Adrenal gland (tissue), 5 donors: ENCODE measurements around the gene HSPA12B.

ENCODE experiments used
- POLR2A ChIP-seq, 2 donors: fragments of 450-650 bp; IDR thresholded peaks; one replicate each; pipeline ENCODE4 v1.6.1; 2017; ENCODE audit warnings: antibody characterized with exemption in 2 of 2, mild to moderate bottlenecking in 2 of 2, moderate library complexity in 1 of 2
- TF ChIP-seq, protein P1 (sequence below), 6 experiments: fragments of 450-650 bp in 4 of 6; fragments of 200-600 bp in 2 of 6; sonication (generic) in 1 of 6; IDR thresholded peaks; 1 replicate in 5 of 6; 2 replicates in 1 of 6; pipeline versions ENCODE4 v1.5.1 to v1.8.0; 2016 to 2021; ENCODE audit warnings: antibody characterized with exemption in 6 of 6, mild to moderate bottlenecking in 2 of 6, moderate library complexity in 1 of 6
- donor health status: DM: no; HTN: no; CAD: no.

DNA sequence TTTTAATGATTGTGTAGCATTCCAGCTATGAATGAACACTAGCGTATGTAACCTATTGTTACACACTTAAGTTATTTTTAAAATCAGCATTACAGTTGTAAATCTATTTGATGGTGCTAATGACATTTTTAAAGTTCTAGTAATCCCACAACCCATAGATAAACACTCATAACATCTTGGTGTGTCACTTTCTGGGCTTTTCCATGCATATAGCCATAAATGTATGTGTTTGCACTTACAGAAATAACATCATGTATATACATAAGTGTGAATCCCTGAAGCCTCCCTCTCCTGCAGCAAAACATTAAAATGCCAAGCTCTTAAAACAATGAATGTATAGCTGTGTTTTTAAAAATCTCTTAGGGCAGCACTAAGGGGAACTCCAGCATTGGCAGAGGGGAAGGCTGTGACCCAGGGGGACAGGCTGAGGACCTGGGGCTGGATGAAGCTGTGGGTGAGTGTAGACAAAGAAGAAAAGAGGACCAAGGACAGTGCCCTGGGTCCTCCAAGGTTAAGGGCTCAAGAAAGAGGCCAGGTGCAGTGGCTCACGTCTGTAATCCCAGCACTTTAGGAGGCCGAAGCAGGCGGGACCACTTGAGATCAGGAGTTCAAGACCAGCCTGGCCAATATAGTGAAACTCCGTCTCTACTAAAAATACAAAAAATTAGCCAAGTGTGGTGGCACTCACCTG lies 55.0 kb downstream of the HSPA12B start:
- TF ChIP-seq, protein P1, sequence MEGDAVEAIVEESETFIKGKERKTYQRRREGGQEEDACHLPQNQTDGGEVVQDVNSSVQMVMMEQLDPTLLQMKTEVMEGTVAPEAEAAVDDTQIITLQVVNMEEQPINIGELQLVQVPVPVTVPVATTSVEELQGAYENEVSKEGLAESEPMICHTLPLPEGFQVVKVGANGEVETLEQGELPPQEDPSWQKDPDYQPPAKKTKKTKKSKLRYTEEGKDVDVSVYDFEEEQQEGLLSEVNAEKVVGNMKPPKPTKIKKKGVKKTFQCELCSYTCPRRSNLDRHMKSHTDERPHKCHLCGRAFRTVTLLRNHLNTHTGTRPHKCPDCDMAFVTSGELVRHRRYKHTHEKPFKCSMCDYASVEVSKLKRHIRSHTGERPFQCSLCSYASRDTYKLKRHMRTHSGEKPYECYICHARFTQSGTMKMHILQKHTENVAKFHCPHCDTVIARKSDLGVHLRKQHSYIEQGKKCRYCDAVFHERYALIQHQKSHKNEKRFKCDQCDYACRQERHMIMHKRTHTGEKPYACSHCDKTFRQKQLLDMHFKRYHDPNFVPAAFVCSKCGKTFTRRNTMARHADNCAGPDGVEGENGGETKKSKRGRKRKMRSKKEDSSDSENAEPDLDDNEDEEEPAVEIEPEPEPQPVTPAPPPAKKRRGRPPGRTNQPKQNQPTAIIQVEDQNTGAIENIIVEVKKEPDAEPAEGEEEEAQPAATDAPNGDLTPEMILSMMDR (IDR thresholded peaks at IDR 0.05): no peak
- no peak for TF ChIP-seq POLR2A (IDR thresholded peaks at IDR 0.05)
